Upper lobe of left lung (tissue), 4 donors: ENCODE measurements around the gene MFSD12.
"Not testable (repeated sequence)": the region's sequence is repeated elsewhere in the genome, so short reads cannot be mapped to it uniquely, and the experiment has no call there.

Source experiments
- CTCF ChIP-seq, 6 experiments: fragments of 450-650 bp in 4 of 6; fragments of 200-600 bp in 2 of 6; sonication (generic) in 2 of 6; IDR thresholded peaks; one replicate each; pipeline ENCODE4 v1.5.1; 2016 to 2019; ENCODE audit warnings: antibody characterized with exemption in 6 of 6
- POLR2AphosphoS5 ChIP-seq, 2 donors: sonication (generic); formaldehyde crosslinking; IDR thresholded peaks; one replicate each; pipeline ENCODE4 v1.5.1; 2017; ENCODE audit warnings: antibody characterized with exemption in 2 of 2

- TF ChIP-seq POLR2AphosphoS5, CTCF (IDR thresholded peaks at IDR 0.05): not testable (repeated sequence)
These were observed 12.7 kb upstream of the MFSD12 start for GRCh38 chr19:3570042-3570441.
